GM12892 (cell line): ENCODE results near the gene CPLANE2.
A peak's percentile ranks its signal among the peaks of the same experiment; 100 is the strongest.

Experiments used
- DNase-seq: peaks from one replicate; pipeline ENCODE4 v3.0.0; 2011; ENCODE audit not compliant: insufficient read length
- FAIRE-seq: peaks from 2 replicates; lab custom pipeline; 2011; peaks lifted over from hg19 to GRCh38; lab: Jason Lieb, UNC
- POLR2A ChIP-seq: IDR thresholded peaks from 2 replicates; pipeline ENCODE4 v1.6.1; 2011; ENCODE audit warnings: low read depth, low read length, control low read depth
- POLR2AphosphoS5 ChIP-seq: IDR thresholded peaks from 2 replicates; pipeline ENCODE4 v1.6.1; 2011; ENCODE audit warnings: low read depth, low read length, control low read depth
- TAF1 ChIP-seq: IDR thresholded peaks from 2 replicates; pipeline ENCODE4 v1.6.1; 2011; ENCODE audit warnings: low read depth, mild to moderate bottlenecking, control low read depth, low read length, borderline replicate concordance

The CPLANE2 gene

GRCh38 chr1:16212251-16212961, 24.6 kb downstream of the CPLANE2 start, which contains the start of gene ARHGEF19:
Gene ARHGEF19 (minus strand): TSS chr1:16212652. CDS start chr1:16209054, 3,598 bp downstream.
- TF ChIP-seq POLR2A (no peak), POLR2AphosphoS5 (no peak), TAF1 (no peak)
- FAIRE-seq: no peak
- DNase-seq: no peak

- DNase-seq (no peak), FAIRE-seq (no peak)
- TF ChIP-seq TAF1 (no peak), POLR2AphosphoS5 (no peak), POLR2A (no peak)
Observed at GRCh38 chr1:16211824-16212223, 25.2 kb downstream of the CPLANE2 start.

GRCh38 chr1:16210581-16210980, 26.4 kb downstream of the CPLANE2 start:
- DNase-seq (no peak), FAIRE-seq (no peak)
- no peak for TF ChIP-seq TAF1
- no peak for TF ChIP-seq POLR2AphosphoS5
- no peak for TF ChIP-seq POLR2A

GRCh38 chr1:16209847-16210407, 27.1 kb downstream of the CPLANE2 start:
- TF ChIP-seq TAF1 (no peak), POLR2AphosphoS5 (no peak), POLR2A (no peak)
- DNase-seq (no peak), FAIRE-seq (no peak)

- TF ChIP-seq TAF1 (no peak), POLR2A (no peak), POLR2AphosphoS5 (no peak)
- no peak for FAIRE-seq
- no peak for DNase-seq
Observed at GRCh38 chr1:16209132-16209846, 27.7 kb downstream of the CPLANE2 start.

GRCh38 chr1:16208270-16208987, 28.6 kb downstream of the CPLANE2 start:
- FAIRE-seq: no peak
- DNase-seq: no peak
- no peak for TF ChIP-seq POLR2AphosphoS5
- no peak for TF ChIP-seq TAF1
- no peak for TF ChIP-seq POLR2A

GRCh38 chr1:16207318-16208269, 29.4 kb downstream of the CPLANE2 start:
- FAIRE-seq (no peak), DNase-seq (no peak)
- TF ChIP-seq POLR2AphosphoS5 (no peak), POLR2A (no peak), TAF1 (no peak)

GRCh38 chr1:16206547-16207317, 30.3 kb downstream of the CPLANE2 start:
- peak; percentile 77 for DNase-seq
- no peak for TF ChIP-seq TAF1
- peak; percentile 63; the same call in 1 of the 2 replicates for TF ChIP-seq POLR2A
- peak; percentile 61; the same call in 1 of the 2 replicates for TF ChIP-seq POLR2AphosphoS5
- FAIRE-seq: peak; percentile 96

GRCh38 chr1:16205891-16206546, 31.0 kb downstream of the CPLANE2 start:
- FAIRE-seq (no peak), DNase-seq (no peak)
- no peak for TF ChIP-seq POLR2A
